Fibroblast of skin of left quadriceps (primary cell): ENCODE measurements around the gene PPM1N.
"Not testable (repeated sequence)": the region's sequence is repeated elsewhere in the genome, so short reads cannot be mapped to it uniquely, and the experiment has no call there.

ENCODE experiments used
- DNase-seq, 2 experiments: peaks; one replicate each; pipeline ENCODE4 v3.0.0-alpha.2; 2013; ENCODE audit warnings: low read depth in 2 of 2

PPM1N gene

GRCh38 chr19:45507872-45508416, 9.7 kb downstream of the PPM1N start:
- DNase-seq: no peak

- DNase-seq: no peak
Observed at GRCh38 chr19:45508417-45508860, 10.2 kb downstream of the PPM1N start.

GRCh38 chr19:45508861-45509691, 10.8 kb downstream of the PPM1N start:
- no peak for DNase-seq

GRCh38 chr19:45509692-45510015, 11.4 kb downstream of the PPM1N start:
- no peak for DNase-seq

GRCh38 chr19:45510352-45510751, 12.1 kb downstream of the PPM1N start:
- DNase-seq: not testable (repeated sequence)

GRCh38 chr19:45511074-45511473, 12.8 kb downstream of the PPM1N start:
- no peak for DNase-seq

GRCh38 chr19:45512881-45513483, 14.7 kb downstream of the PPM1N start:
- no peak for DNase-seq

GRCh38 chr19:45514376-45515051, 16.3 kb downstream of the PPM1N start:
- DNase-seq: no peak

- DNase-seq: no peak
Observed at GRCh38 chr19:45515081-45515624, 16.9 kb downstream of the PPM1N start.

- DNase-seq: no peak
Observed at GRCh38 chr19:45515807-45516401, 17.7 kb downstream of the PPM1N start.

GRCh38 chr19:45517238-45517637, 19.0 kb downstream of the PPM1N start:
- DNase-seq: no peak

- no peak for DNase-seq
Observed at GRCh38 chr19:45517641-45518468, 19.6 kb downstream of the PPM1N start.

GRCh38 chr19:45518469-45518826, 20.2 kb downstream of the PPM1N start:
- DNase-seq: no peak

GRCh38 chr19:45522010-45522941, 24.0 kb downstream of the PPM1N start:
- no peak for DNase-seq

GRCh38 chr19:45523642-45524256, 25.5 kb downstream of the PPM1N start:
- DNase-seq: peak; percentile 56 to 59

- no peak for DNase-seq
Observed at GRCh38 chr19:45524575-45525129, 26.4 kb downstream of the PPM1N start.

- DNase-seq: peak; percentile 53 to 61
Observed at GRCh38 chr19:45526143-45526542, 27.9 kb downstream of the PPM1N start.

- DNase-seq: no peak
Observed at GRCh38 chr19:45526971-45527370, 28.7 kb downstream of the PPM1N start.

GRCh38 chr19:45527731-45528130, 29.5 kb downstream of the PPM1N start:
- no peak for DNase-seq
